ENCODE data around the gene SLC15A3. TPM values are rescaled to one million over a fixed set of nuclear protein-coding genes. Genes with fewer than 3 reads are reported as not detected.

SLC15A3 gene
- total and polyA plus RNA-seq, 2 experiments from 2014 or later = 14.2 to 15.8 TPM

DNA sequence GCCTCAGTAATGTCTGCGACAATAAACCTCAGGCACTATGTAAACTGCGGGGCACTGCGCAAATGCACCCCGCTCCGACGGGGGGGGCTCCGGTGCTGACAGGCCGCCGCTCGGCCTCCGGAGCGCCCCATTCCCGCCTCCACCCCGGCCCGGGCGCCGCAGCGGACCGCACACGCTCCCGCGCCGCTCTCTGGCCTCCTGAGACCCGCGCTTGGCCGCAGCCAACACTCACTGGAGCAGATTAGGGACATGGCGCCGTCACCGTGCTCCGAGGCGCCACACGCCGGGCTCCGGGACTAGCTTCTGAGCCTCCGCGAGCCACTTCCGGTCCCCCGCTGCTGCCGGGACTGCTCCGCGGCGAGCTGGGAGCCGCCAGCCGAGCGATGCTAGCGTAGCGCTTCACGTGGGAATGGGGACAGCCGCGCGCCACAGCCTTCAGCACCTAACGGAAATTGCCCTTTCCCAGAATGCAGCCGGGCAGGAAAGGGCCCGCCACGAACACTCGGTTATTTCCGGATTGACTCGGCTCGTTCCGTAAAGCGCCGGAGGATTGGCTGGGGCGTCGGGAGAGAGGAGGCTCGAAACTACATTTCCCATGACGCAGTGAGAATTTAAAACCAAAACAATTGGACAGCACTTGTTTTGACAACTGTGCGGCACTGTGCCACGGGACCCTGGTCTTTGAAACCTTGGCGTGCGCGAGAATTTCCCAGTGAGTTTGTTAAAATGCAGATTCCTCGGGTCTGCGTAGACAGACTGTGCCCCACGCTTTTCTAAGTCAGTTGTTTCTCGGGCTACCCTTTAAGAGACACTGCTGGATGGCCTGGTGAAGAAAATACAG lies 45.6 kb downstream of the SLC15A3 start, which contains the start of gene PRPF19:
Gene PRPF19, minus strand, starts transcription at position 454 of the 841 bp plus-strand sequence. Its CDS starts 203 bp downstream, at position 251.
- peak; percentile 99 for DNase-seq (ENCODE audit: low spot score)
- peak; percentile 93 for ATAC-seq
- H3K27ac ChIP-seq (ENCODE audit: low read depth) = peak within 1 kb of the TSS; percentile 90
- no peaks in the 10 kb centered on the region for H3K9me3 Mint-ChIP-seq
- peaks cover 9% of the 10 kb centered on the region for H3K36me3 ChIP-seq (ENCODE audit: insufficient read depth)
- peak within 1 kb of the TSS; percentile 98 for H3K4me2 ChIP-seq
- peaks cover 12% of the 10 kb centered on the region for H3K4me1 ChIP-seq (ENCODE audit: insufficient read depth)
- H3K27me3 ChIP-seq (ENCODE audit: insufficient read depth) = no peaks in the 10 kb centered on the region
- peak within 1 kb of the TSS; percentile 77 for H3K4me3 Mint-ChIP-seq
- H3K27me3 Mint-ChIP-seq (ENCODE audit: insufficient read depth, low read depth, poor library complexity) = no peaks in the 10 kb centered on the region
- peaks cover 5% of the 10 kb centered on the region; the same call in 1 of the 2 replicates for H3F3A ChIP-seq (replicated peaks; ENCODE audit: low read depth)
- H2AFZ ChIP-seq = peak within 1 kb of the TSS; percentile 72; the same call in 1 of the 2 replicates
- H3K79me2 ChIP-seq (replicated peaks; ENCODE audit: insufficient read depth) = peaks cover 38% of the 10 kb centered on the region
- H3K27ac Mint-ChIP-seq = peak within 1 kb of the TSS; percentile 93
- no peaks in the 10 kb centered on the region for H3K9me2 ChIP-seq (ENCODE audit: insufficient read depth)
- peak within 1 kb of the TSS; percentile 86 for H3K4me3 ChIP-seq
- peaks cover 16% of the 10 kb centered on the region for H3K4me1 Mint-ChIP-seq
- TF ChIP-seq STAT1 (IDR thresholded peaks at IDR 0.05; ENCODE audit: unreplicated experiment) (no peak), NANOG (IDR thresholded peaks at IDR 0.05; ENCODE audit: borderline replicate concordance) (no peak), EZH2phosphoT487 (IDR thresholded peaks at IDR 0.05; ENCODE audit: unreplicated experiment) (no peak), POLR2AphosphoS5 (IDR thresholded peaks at IDR 0.05; ENCODE audit: low read depth) (peak; percentile 89), JUNB (IDR thresholded peaks at IDR 0.05; ENCODE audit: unreplicated experiment) (no peak), ZNF331 (CRISPR knock-in tag; IDR thresholded peaks at IDR 0.05; ENCODE audit: low read depth) (no peak), EZH2 (IDR thresholded peaks at IDR 0.05; ENCODE audit: low read depth, unreplicated experiment) (no peak), CREB1 (CRISPR knock-in tag; IDR thresholded peaks at IDR 0.05; ENCODE audit: low read depth) (0 out of 2 replicates have a peak, but pooled peaks have one; percentile 25), ZNF114 (CRISPR knock-in tag; IDR thresholded peaks at IDR 0.05) (no peak)
- TF ChIP-seq, protein P1, sequence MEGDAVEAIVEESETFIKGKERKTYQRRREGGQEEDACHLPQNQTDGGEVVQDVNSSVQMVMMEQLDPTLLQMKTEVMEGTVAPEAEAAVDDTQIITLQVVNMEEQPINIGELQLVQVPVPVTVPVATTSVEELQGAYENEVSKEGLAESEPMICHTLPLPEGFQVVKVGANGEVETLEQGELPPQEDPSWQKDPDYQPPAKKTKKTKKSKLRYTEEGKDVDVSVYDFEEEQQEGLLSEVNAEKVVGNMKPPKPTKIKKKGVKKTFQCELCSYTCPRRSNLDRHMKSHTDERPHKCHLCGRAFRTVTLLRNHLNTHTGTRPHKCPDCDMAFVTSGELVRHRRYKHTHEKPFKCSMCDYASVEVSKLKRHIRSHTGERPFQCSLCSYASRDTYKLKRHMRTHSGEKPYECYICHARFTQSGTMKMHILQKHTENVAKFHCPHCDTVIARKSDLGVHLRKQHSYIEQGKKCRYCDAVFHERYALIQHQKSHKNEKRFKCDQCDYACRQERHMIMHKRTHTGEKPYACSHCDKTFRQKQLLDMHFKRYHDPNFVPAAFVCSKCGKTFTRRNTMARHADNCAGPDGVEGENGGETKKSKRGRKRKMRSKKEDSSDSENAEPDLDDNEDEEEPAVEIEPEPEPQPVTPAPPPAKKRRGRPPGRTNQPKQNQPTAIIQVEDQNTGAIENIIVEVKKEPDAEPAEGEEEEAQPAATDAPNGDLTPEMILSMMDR (conservative IDR thresholded peaks at IDR 0.05; ENCODE audit: low read depth in 2 of 2) = no peak
- TF ChIP-seq, protein P2, sequence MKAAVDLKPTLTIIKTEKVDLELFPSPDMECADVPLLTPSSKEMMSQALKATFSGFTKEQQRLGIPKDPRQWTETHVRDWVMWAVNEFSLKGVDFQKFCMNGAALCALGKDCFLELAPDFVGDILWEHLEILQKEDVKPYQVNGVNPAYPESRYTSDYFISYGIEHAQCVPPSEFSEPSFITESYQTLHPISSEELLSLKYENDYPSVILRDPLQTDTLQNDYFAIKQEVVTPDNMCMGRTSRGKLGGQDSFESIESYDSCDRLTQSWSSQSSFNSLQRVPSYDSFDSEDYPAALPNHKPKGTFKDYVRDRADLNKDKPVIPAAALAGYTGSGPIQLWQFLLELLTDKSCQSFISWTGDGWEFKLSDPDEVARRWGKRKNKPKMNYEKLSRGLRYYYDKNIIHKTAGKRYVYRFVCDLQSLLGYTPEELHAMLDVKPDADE (IDR thresholded peaks at IDR 0.05) = peak; percentile 91
- TF ChIP-seq, protein P3, sequence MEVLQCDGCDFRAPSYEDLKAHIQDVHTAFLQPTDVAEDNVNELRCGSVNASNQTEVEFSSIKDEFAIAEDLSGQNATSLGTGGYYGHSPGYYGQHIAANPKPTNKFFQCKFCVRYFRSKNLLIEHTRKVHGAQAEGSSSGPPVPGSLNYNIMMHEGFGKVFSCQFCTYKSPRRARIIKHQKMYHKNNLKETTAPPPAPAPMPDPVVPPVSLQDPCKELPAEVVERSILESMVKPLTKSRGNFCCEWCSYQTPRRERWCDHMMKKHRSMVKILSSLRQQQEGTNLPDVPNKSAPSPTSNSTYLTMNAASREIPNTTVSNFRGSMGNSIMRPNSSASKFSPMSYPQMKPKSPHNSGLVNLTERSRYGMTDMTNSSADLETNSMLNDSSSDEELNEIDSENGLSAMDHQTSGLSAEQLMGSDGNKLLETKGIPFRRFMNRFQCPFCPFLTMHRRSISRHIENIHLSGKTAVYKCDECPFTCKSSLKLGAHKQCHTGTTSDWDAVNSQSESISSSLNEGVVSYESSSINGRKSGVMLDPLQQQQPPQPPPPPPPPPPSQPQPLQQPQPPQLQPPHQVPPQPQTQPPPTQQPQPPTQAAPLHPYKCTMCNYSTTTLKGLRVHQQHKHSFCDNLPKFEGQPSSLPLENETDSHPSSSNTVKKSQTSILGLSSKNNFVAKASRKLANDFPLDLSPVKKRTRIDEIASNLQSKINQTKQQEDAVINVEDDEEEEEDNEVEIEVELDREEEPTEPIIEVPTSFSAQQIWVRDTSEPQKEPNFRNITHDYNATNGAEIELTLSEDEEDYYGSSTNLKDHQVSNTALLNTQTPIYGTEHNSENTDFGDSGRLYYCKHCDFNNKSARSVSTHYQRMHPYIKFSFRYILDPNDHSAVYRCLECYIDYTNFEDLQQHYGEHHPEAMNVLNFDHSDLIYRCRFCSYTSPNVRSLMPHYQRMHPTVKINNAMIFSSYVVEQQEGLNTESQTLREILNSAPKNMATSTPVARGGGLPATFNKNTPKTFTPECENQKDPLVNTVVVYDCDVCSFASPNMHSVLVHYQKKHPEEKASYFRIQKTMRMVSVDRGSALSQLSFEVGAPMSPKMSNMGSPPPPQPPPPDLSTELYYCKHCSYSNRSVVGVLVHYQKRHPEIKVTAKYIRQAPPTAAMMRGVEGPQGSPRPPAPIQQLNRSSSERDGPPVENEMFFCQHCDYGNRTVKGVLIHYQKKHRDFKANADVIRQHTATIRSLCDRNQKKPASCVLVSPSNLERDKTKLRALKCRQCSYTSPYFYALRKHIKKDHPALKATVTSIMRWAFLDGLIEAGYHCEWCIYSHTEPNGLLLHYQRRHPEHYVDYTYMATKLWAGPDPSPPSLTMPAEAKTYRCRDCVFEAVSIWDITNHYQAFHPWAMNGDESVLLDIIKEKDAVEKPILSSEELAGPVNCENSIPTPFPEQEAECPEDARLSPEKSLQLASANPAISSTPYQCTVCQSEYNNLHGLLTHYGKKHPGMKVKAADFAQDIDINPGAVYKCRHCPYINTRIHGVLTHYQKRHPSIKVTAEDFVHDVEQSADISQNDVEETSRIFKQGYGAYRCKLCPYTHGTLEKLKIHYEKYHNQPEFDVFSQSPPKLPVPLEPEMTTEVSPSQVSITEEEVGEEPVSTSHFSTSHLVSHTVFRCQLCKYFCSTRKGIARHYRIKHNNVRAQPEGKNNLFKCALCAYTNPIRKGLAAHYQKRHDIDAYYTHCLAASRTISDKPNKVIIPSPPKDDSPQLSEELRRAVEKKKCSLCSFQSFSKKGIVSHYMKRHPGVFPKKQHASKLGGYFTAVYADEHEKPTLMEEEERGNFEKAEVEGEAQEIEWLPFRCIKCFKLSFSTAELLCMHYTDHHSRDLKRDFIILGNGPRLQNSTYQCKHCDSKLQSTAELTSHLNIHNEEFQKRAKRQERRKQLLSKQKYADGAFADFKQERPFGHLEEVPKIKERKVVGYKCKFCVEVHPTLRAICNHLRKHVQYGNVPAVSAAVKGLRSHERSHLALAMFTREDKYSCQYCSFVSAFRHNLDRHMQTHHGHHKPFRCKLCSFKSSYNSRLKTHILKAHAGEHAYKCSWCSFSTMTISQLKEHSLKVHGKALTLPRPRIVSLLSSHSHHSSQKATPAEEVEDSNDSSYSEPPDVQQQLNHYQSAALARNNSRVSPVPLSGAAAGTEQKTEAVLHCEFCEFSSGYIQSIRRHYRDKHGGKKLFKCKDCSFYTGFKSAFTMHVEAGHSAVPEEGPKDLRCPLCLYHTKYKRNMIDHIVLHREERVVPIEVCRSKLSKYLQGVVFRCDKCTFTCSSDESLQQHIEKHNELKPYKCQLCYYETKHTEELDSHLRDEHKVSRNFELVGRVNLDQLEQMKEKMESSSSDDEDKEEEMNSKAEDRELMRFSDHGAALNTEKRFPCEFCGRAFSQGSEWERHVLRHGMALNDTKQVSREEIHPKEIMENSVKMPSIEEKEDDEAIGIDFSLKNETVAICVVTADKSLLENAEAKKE (CRISPR knock-in tag; IDR thresholded peaks at IDR 0.05) = no peak
- TF ChIP-seq, protein P4, sequence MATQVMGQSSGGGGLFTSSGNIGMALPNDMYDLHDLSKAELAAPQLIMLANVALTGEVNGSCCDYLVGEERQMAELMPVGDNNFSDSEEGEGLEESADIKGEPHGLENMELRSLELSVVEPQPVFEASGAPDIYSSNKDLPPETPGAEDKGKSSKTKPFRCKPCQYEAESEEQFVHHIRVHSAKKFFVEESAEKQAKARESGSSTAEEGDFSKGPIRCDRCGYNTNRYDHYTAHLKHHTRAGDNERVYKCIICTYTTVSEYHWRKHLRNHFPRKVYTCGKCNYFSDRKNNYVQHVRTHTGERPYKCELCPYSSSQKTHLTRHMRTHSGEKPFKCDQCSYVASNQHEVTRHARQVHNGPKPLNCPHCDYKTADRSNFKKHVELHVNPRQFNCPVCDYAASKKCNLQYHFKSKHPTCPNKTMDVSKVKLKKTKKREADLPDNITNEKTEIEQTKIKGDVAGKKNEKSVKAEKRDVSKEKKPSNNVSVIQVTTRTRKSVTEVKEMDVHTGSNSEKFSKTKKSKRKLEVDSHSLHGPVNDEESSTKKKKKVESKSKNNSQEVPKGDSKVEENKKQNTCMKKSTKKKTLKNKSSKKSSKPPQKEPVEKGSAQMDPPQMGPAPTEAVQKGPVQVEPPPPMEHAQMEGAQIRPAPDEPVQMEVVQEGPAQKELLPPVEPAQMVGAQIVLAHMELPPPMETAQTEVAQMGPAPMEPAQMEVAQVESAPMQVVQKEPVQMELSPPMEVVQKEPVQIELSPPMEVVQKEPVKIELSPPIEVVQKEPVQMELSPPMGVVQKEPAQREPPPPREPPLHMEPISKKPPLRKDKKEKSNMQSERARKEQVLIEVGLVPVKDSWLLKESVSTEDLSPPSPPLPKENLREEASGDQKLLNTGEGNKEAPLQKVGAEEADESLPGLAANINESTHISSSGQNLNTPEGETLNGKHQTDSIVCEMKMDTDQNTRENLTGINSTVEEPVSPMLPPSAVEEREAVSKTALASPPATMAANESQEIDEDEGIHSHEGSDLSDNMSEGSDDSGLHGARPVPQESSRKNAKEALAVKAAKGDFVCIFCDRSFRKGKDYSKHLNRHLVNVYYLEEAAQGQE (IDR thresholded peaks at IDR 0.05; ENCODE audit: unreplicated experiment) = no peak
- H4K20me1 ChIP-seq (replicated peaks; ENCODE audit: insufficient read depth) = peaks cover 25% of the 10 kb centered on the region
- peaks cover 24% of the 10 kb centered on the region for H3K36me3 Mint-ChIP-seq (ENCODE audit: low read depth)
